Caco-2 (cell line): ENCODE measurements around the gene CUL1. TPM values are rescaled to one million over a fixed set of nuclear protein-coding genes. Genes with fewer than 3 reads are reported as not detected.
A peak's percentile ranks its signal among the peaks of the same experiment; 100 is the strongest.

ENCODE experiments used
- BruUV-seq: library from RNA; stranded (reverse); fragments of 400-500 nt; replicated peaks from 2 replicates; lab custom pipeline; 2021; lab: Mats Ljungman, UMichigan
- CTCF ChIA-PET: fragments of 300-600 bp; sonication (Branson Sonifier 250); formaldehyde crosslinking; loops from one replicate; lab custom pipeline; 2022; ENCODE audit warnings: antibody characterized with exemption; lab: Charles Lee
- POLR2A ChIA-PET: fragments of 300-600 bp; sonication (Branson Sonifier 250); formaldehyde crosslinking; loops from one replicate; lab custom pipeline; 2022; ENCODE audit warnings: antibody characterized with exemption; lab: Charles Lee
- DNase-seq, 2 experiments: peaks; one replicate each; pipeline versions ENCODE4 v3.0.0 to v3.0.0-alpha.2; 2020 to 2022
- H3K27me3 ChIP-seq: replicated peaks from 2 replicates; pipeline ENCODE4 v1.6.0; 2011; ENCODE audit warnings: low read length; ENCODE audit not compliant: control insufficient read depth, insufficient read depth
- H3K36me3 ChIP-seq: 2 replicates; pipeline ENCODE4 v1.5.1; 2011; ENCODE audit warnings: low read length; ENCODE audit not compliant: control insufficient read depth, insufficient read depth
- H3K4me1 ChIP-seq: fragments of 250-450 bp; sonication (Bioruptor Pico); 2 replicates; pipeline ENCODE4 v1.5.1; 2020; ENCODE audit warnings: mild to moderate bottlenecking
- H3K4me3 ChIP-seq: 2 replicates; pipeline ENCODE4 v1.5.1; 2011; ENCODE audit warnings: low read depth, mild to moderate bottlenecking, control low read depth, low read length
- H3K9me3 ChIP-seq: fragments of 250-450 bp; sonication (Bioruptor Pico); 2 replicates; pipeline ENCODE4 v1.5.1; 2020; ENCODE audit warnings: mild to moderate bottlenecking, moderate library complexity
- H3K27ac Mint-ChIP-seq: one replicate; pipeline ENCODE4 v1.8.0; 2022; ENCODE audit warnings: mixed read lengths; ENCODE audit not compliant: unreplicated experiment
- H3K27me3 Mint-ChIP-seq: one replicate; pipeline ENCODE4 v1.8.0; 2022; ENCODE audit warnings: mixed read lengths; ENCODE audit not compliant: insufficient read depth, unreplicated experiment
- H3K36me3 Mint-ChIP-seq: one replicate; pipeline ENCODE4 v1.8.0; 2022; ENCODE audit warnings: mild to moderate bottlenecking, mixed read lengths; ENCODE audit not compliant: insufficient read depth, unreplicated experiment
- H3K4me1 Mint-ChIP-seq: one replicate; pipeline ENCODE4 v1.8.0; 2022; ENCODE audit warnings: low read depth, mixed read lengths; ENCODE audit not compliant: unreplicated experiment
- H3K4me3 Mint-ChIP-seq: one replicate; pipeline ENCODE4 v1.8.0; 2022; ENCODE audit warnings: mild to moderate bottlenecking, moderate library complexity, mixed read lengths; ENCODE audit not compliant: unreplicated experiment
- H3K9me3 Mint-ChIP-seq: one replicate; pipeline ENCODE4 v1.8.0; 2022; ENCODE audit warnings: mixed read lengths; ENCODE audit not compliant: unreplicated experiment
- intact Hi-C: fragments of 100-400 bp; cut with micrococcal nuclease; formaldehyde crosslinking; loops from one replicate; pipeline ENCODE4 v1.10.0; 2022; ENCODE audit not compliant: unreplicated experiment
- total RNA-seq: library from RNA; stranded (reverse); gene quantifications from 2 replicates; pipeline ENCODE4 v1.2.3, GENCODE V29; 2022
- TF ChIP-seq, protein P1 (sequence below), 2 experiments: fragments of 200-600 bp in 1 of 2; IDR thresholded peaks; 1 replicate in 1 of 2; 2 replicates in 1 of 2; pipeline versions ENCODE4 v1.5.1 to v1.8.0; 2011 to 2022; ENCODE audit warnings: antibody characterized with exemption in 1 of 2, control low read depth in 1 of 2, inconsistent platforms in 1 of 2, low read depth in 1 of 2, low read length in 1 of 2, mild to moderate bottlenecking in 1 of 2, moderate library complexity in 1 of 2; ENCODE audit not compliant: insufficient read depth in 1 of 2, severe bottlenecking in 1 of 2, unreplicated experiment in 1 of 2

The CUL1 gene
- total RNA-seq, 1 experiment from 2014 or later: 71.9 TPM

DNA sequence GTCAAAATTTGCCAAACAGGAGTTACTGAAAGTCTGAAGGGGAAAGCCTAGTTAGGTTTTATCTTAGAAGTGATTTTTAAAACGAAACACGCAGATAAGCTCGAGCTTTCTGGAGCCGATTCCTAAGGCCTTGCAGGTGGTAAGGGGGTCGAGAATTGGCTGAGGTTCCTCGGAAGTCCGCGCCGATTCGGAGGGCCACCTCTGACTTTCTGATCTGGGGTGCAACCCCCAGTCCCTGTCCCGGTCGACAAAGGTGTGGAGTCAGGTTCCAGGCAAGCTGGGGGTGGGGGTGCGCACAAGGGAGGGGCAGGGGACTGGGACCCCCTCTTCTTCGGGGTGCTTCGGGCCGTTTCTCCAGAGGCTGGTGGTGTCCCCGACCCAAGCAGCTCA, 701 bp upstream of the CUL1 start:
- H3K4me3 Mint-ChIP-seq: peak overlapping the region; percentile 81
- TF ChIP-seq, protein P1, sequence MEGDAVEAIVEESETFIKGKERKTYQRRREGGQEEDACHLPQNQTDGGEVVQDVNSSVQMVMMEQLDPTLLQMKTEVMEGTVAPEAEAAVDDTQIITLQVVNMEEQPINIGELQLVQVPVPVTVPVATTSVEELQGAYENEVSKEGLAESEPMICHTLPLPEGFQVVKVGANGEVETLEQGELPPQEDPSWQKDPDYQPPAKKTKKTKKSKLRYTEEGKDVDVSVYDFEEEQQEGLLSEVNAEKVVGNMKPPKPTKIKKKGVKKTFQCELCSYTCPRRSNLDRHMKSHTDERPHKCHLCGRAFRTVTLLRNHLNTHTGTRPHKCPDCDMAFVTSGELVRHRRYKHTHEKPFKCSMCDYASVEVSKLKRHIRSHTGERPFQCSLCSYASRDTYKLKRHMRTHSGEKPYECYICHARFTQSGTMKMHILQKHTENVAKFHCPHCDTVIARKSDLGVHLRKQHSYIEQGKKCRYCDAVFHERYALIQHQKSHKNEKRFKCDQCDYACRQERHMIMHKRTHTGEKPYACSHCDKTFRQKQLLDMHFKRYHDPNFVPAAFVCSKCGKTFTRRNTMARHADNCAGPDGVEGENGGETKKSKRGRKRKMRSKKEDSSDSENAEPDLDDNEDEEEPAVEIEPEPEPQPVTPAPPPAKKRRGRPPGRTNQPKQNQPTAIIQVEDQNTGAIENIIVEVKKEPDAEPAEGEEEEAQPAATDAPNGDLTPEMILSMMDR (IDR thresholded peaks at IDR 0.05; ENCODE audit: insufficient read depth in 1 of 2, low read depth in 1 of 2, low read length in 1 of 2, severe bottlenecking in 1 of 2, unreplicated experiment in 1 of 2): no peak
- CTCF ChIA-PET: no interaction called here
- no peaks in the 10 kb centered on the region for H3K9me3 Mint-ChIP-seq
- Histone ChIP-seq H3K4me1 (peaks cover 21% of the 10 kb centered on the region), H3K4me3 (peak overlapping the region; percentile 88), H3K36me3 (no peaks in the 10 kb centered on the region), H3K9me3 (no peaks in the 10 kb centered on the region), H3K27me3 (no peaks in the 10 kb centered on the region)
- POLR2A ChIA-PET: interaction anchor here (0.5 to 1.3 kb wide), 5 partner anchors 11 to 307 kb away, joined by 3 to 6 read pairs (median 3); no protein-coding TSS in a partner anchor
- peaks cover 29% of the 10 kb centered on the region for H3K4me1 Mint-ChIP-seq
- BruUV-seq: no TSS peak
- no peaks in the 10 kb centered on the region for H3K27me3 Mint-ChIP-seq
- no peak for DNase-seq
- peaks cover 18% of the 10 kb centered on the region for H3K36me3 Mint-ChIP-seq
- H3K27ac Mint-ChIP-seq: peak overlapping the region; percentile 60
- intact Hi-C loops: loop anchor here (2.0 to 10.0 kb wide), 3 partner anchors 123 to 196 kb away; partner anchors contain the start of gene EZH2

DNA sequence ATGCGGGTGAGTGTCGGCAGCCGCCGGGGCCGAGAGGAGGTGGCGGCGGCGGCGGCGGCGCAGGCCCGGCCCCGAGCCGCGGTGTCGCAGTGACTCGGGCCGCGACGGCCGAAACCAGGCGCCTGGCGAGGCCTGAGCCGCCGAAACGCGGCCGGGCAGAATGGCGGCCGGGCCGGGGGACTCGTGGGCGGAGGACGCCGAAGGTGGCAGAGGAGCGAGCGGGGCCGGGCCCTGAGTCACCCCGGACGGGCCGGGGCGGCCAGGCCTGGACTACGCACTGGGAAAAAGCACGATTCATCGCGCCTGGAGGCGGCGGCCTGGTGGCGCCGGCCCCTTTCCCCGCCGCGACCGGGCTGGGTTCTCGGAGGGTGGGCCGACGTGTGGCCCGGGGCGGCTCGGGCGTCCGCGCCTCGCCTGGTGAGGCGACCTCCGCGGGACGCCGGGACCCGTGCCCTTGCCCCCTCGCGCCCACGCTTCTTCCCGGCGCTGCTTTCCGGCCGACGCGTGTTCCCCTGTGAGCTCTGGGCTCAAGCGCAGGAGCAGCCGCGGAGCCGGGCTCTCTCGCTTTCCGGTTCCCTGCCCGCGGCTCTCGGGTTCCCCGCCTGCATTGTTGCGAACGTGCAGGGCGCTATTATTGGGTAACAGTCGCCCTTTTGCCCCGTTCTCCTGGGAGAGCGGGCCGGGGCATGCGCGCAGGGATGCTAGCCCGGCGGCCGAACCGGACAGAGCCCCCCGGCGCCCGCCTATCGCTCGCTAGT, 500 bp downstream of the CUL1 start:
- DNase-seq: peak; percentile 83 to 85

More for the DNA sequence above, 500 bp downstream of the CUL1 start:
- Histone ChIP-seq H3K9me3 (no peaks in the 10 kb centered on the region), H3K27me3 (no peaks in the 10 kb centered on the region), H3K36me3 (no peaks in the 10 kb centered on the region), H3K4me3 (peak overlapping the region; percentile 88), H3K4me1 (peaks cover 21% of the 10 kb centered on the region)
- intact Hi-C loops: loop anchor here (1.0 to 10.0 kb wide), 4 partner anchors 9 to 197 kb away; partner anchors contain the start of gene EZH2
- peaks cover 18% of the 10 kb centered on the region for H3K36me3 Mint-ChIP-seq
- no peaks in the 10 kb centered on the region for H3K27me3 Mint-ChIP-seq
- TF ChIP-seq, protein P1 (IDR thresholded peaks at IDR 0.05; ENCODE audit: insufficient read depth in 1 of 2, low read depth in 1 of 2, low read length in 1 of 2, severe bottlenecking in 1 of 2, unreplicated experiment in 1 of 2): no peak
- peak overlapping the region; percentile 60 for H3K27ac Mint-ChIP-seq
- peak overlapping the region; percentile 81 for H3K4me3 Mint-ChIP-seq
- CTCF ChIA-PET: no interaction called here
- peaks cover 31% of the 10 kb centered on the region for H3K4me1 Mint-ChIP-seq
- no peaks in the 10 kb centered on the region for H3K9me3 Mint-ChIP-seq
- BruUV-seq: no TSS peak
- POLR2A ChIA-PET: interaction anchor here (0.9 to 1.3 kb wide), 4 partner anchors 10 to 136 kb away, joined by 3 to 6 read pairs (median 4); no protein-coding TSS in a partner anchor
